IPS DF 6.9 (cell line): ENCODE results near the gene TNRC18.
"Not testable (repeated sequence)": the region's sequence is repeated elsewhere in the genome, so short reads cannot be mapped to it uniquely, and the experiment has no call there.

ENCODE experiments used
- DNase-seq: peaks from one replicate; pipeline ENCODE4 v3.0.0-alpha.2; 2013; ENCODE audit warnings: low read depth, low spot score
- H3K27ac ChIP-seq: one replicate; pipeline ENCODE4 v1.5.1; 2013; ENCODE audit warnings: low read length, control low read depth
- H3K27me3 ChIP-seq: 2 replicates; pipeline ENCODE4 v1.6.1; 2013; ENCODE audit warnings: mild to moderate bottlenecking, low read length; ENCODE audit not compliant: control insufficient read depth, insufficient read depth
- H3K36me3 ChIP-seq: 2 replicates; pipeline ENCODE4 v1.6.1; 2013; ENCODE audit warnings: low read length; ENCODE audit not compliant: control insufficient read depth, insufficient read depth
- H3K4me1 ChIP-seq: 2 replicates; pipeline ENCODE4 v1.6.1; 2013; ENCODE audit warnings: low read length; ENCODE audit not compliant: control insufficient read depth, insufficient read depth
- H3K4me3 ChIP-seq: 2 replicates; pipeline ENCODE4 v1.5.1; 2013; ENCODE audit warnings: mild to moderate bottlenecking, low read length
- H3K9me3 ChIP-seq: 2 replicates; pipeline ENCODE4 v1.6.1; 2013; ENCODE audit warnings: low read length, inconsistent platforms; ENCODE audit not compliant: control insufficient read depth, insufficient read depth
- WGBS: extraction: QIAGEN DNeasy Blood & Tissue Kit; methylation state at CpG from one replicate; pipeline ENCODE4 v1.1.7; 2013; ENCODE audit warnings: mixed read lengths, missing lambda C conversion rate; ENCODE audit not compliant: insufficient read length, insufficient coverage; 5-methylcytosine and 5-hydroxymethylcytosine counted together

TNRC18 gene

GRCh38 chr7:5294169-5294987 lies 129.3 kb downstream of the TNRC18 start:
- H3K36me3 ChIP-seq, result no peaks in the 10 kb centered on the region
- DNase-seq, result no peak
- WGBS, result no CpG with 5 or more reads among the region's 14 CpGs
- H3K4me1 ChIP-seq, result peaks cover 5% of the 10 kb centered on the region; the same call in 1 of the 2 replicates
- no peak overlapping the region for H3K27ac ChIP-seq
- no peak overlapping the region for H3K4me3 ChIP-seq
- no peaks in the 10 kb centered on the region for H3K27me3 ChIP-seq
- no peaks in the 10 kb centered on the region for H3K9me3 ChIP-seq

- no CpG with 5 or more reads among the region's 15 CpGs for WGBS
- not testable (repeated sequence) for H3K4me1 ChIP-seq, DNase-seq
Observed at GRCh38 chr7:5291711-5292335, 131.8 kb downstream of the TNRC18 start.

GRCh38 chr7:5291301-5291700 lies 132.3 kb downstream of the TNRC18 start:
- H3K36me3 ChIP-seq, result no peaks in the 10 kb centered on the region
- H3K27ac ChIP-seq, result no peak overlapping the region
- no peaks in the 10 kb centered on the region for H3K9me3 ChIP-seq
- peaks cover 3% of the 10 kb centered on the region; the same call in 1 of the 2 replicates for H3K4me1 ChIP-seq
- H3K27me3 ChIP-seq, result no peaks in the 10 kb centered on the region
- no peak overlapping the region for H3K4me3 ChIP-seq
- no peak for DNase-seq
- WGBS, result no CpG with 5 or more reads among the region's 8 CpGs

More at GRCh38 chr7:5291711-5292335, 131.8 kb downstream of the TNRC18 start:
- H3K27ac ChIP-seq, H3K4me3 ChIP-seq, H3K36me3 ChIP-seq, H3K27me3 ChIP-seq, H3K9me3 ChIP-seq: not testable (repeated sequence)

GRCh38 chr7:5289355-5289754 lies 134.3 kb downstream of the TNRC18 start:
- H3K36me3 ChIP-seq, result no peaks in the 10 kb centered on the region
- H3K27ac ChIP-seq, result no peak overlapping the region
- H3K4me3 ChIP-seq, result no peak overlapping the region
- H3K9me3 ChIP-seq, result no peaks in the 10 kb centered on the region
- no peaks in the 10 kb centered on the region for H3K27me3 ChIP-seq
- no CpG with 5 or more reads among the region's 7 CpGs for WGBS
- no peak for DNase-seq
- H3K4me1 ChIP-seq, result no peaks in the 10 kb centered on the region

GRCh38 chr7:5288560-5288959 lies 135.1 kb downstream of the TNRC18 start:
- not testable (repeated sequence) for H3K36me3 ChIP-seq, H3K4me1 ChIP-seq, DNase-seq, H3K9me3 ChIP-seq, H3K27me3 ChIP-seq, H3K4me3 ChIP-seq, H3K27ac ChIP-seq
- no CpG with 5 or more reads among the region's 8 CpGs for WGBS

GRCh38 chr7:5287802-5288201 lies 135.8 kb downstream of the TNRC18 start:
- Histone ChIP-seq H3K27me3 (no peaks in the 10 kb centered on the region; the same call in 1 of the 2 replicates), H3K4me1 (no peaks in the 10 kb centered on the region), H3K4me3 (no peak overlapping the region), H3K9me3 (no peaks in the 10 kb centered on the region), H3K27ac (no peak overlapping the region), H3K36me3 (no peaks in the 10 kb centered on the region)
- DNase-seq, result no peak
- WGBS, result no CpG with 5 or more reads among the region's 19 CpGs

- not testable (repeated sequence) for H3K36me3 ChIP-seq, DNase-seq, H3K27ac ChIP-seq, H3K9me3 ChIP-seq, H3K4me1 ChIP-seq, H3K27me3 ChIP-seq, H3K4me3 ChIP-seq
- no CpG with 5 or more reads among the region's 5 CpGs for WGBS
Observed at GRCh38 chr7:5287373-5287772, 136.3 kb downstream of the TNRC18 start.

- no peaks in the 10 kb centered on the region; the same call in 1 of the 2 replicates for H3K27me3 ChIP-seq
Observed at GRCh38 chr7:5286933-5287332, 136.7 kb downstream of the TNRC18 start.

GRCh38 chr7:5284304-5285281 lies 139.0 kb downstream of the TNRC18 start:
- WGBS, result no CpG with 5 or more reads among the region's 24 CpGs
- Histone ChIP-seq H3K27ac (no peak overlapping the region), H3K27me3 (no peaks in the 10 kb centered on the region; the same call in 1 of the 2 replicates), H3K4me1 (no peaks in the 10 kb centered on the region), H3K4me3 (no peak overlapping the region), H3K9me3 (no peaks in the 10 kb centered on the region), H3K36me3 (no peaks in the 10 kb centered on the region)
- no peak for DNase-seq

More at GRCh38 chr7:5286933-5287332, 136.7 kb downstream of the TNRC18 start:
- Histone ChIP-seq H3K27ac (no peak overlapping the region), H3K4me3 (no peak overlapping the region), H3K9me3 (no peaks in the 10 kb centered on the region), H3K36me3 (no peaks in the 10 kb centered on the region), H3K4me1 (no peaks in the 10 kb centered on the region)
- DNase-seq, result no peak
- WGBS, result no CpG with 5 or more reads among the region's 9 CpGs
